ENCODE measurements around the gene PRKCA.

DNA sequence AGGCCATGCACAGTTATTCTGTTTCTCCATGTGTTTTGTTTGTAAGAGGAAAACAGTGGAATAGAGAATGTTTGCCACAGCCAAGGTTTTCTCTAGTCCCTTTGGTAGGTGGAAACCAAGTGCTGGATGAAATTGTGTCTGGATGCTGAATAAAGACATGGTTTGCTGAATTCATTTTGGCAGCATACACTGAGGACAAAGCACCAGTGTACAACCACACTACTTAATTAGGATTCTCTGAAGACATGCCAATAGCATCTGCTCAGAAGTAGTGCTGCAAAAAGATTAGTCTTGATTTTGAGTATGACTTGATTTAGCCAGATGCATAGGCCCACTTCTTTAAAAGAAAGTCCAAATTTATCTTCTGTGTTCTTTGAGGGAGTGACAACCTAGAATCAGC, 302.0 kb downstream of the PRKCA start:
- TF ChIP-seq, protein P1, sequence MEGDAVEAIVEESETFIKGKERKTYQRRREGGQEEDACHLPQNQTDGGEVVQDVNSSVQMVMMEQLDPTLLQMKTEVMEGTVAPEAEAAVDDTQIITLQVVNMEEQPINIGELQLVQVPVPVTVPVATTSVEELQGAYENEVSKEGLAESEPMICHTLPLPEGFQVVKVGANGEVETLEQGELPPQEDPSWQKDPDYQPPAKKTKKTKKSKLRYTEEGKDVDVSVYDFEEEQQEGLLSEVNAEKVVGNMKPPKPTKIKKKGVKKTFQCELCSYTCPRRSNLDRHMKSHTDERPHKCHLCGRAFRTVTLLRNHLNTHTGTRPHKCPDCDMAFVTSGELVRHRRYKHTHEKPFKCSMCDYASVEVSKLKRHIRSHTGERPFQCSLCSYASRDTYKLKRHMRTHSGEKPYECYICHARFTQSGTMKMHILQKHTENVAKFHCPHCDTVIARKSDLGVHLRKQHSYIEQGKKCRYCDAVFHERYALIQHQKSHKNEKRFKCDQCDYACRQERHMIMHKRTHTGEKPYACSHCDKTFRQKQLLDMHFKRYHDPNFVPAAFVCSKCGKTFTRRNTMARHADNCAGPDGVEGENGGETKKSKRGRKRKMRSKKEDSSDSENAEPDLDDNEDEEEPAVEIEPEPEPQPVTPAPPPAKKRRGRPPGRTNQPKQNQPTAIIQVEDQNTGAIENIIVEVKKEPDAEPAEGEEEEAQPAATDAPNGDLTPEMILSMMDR (IDR thresholded peaks at IDR 0.05; ENCODE audit: low read depth, low read length, poor library complexity, severe bottlenecking) = no peak
- no peak for TF ChIP-seq EZH2phosphoT487 (IDR thresholded peaks at IDR 0.05; ENCODE audit: borderline replicate concordance, low read length)

Data from DOHH2 (cell line).